Activated T-cell treated with anti-CD3 and anti-CD28 coated beads for 4 hours (primary cell): ENCODE results near the gene SPI1.
"Not testable (repeated sequence)": the region's sequence is repeated elsewhere in the genome, so short reads cannot be mapped to it uniquely, and the experiment has no call there.

Experiments used
- DNase-seq: peaks from one replicate; pipeline ENCODE4 v3.0.0-alpha.2; 2020

Gene SPI1

DNA sequence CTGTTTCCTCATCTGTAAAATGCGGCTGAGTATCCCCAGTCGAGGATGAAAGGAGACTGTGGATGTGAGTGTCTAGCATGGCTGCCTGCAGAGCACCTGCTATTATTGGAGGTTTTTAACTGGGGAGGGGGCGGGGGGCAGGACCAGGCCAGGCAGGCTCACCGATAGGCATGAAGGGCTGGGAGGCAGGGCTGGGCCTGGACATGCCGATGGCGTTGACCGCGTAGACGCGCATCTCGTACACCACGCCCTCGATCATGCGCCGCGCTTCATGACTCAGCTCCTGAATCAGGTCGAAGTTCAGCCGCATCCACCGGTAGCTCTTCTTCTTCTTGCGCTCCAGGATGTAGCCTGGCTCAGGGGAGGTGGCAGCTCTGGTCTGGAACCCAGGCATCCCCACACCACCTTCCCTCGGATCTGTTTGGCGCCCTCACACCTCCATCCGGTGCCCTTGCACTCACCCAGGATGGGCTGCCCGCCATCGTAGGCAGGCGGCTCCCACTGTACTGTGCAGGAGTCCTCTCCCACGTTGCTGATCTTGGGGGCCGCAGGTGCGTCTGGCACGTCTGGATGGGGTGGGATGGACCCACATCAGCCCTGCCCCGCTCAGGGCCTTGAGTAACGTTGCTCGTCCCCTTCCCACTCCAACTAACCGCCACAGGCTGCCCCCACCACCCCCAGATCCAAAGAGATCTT is 41.0 kb downstream of the SPI1 start:
- no peak for DNase-seq

DNA sequence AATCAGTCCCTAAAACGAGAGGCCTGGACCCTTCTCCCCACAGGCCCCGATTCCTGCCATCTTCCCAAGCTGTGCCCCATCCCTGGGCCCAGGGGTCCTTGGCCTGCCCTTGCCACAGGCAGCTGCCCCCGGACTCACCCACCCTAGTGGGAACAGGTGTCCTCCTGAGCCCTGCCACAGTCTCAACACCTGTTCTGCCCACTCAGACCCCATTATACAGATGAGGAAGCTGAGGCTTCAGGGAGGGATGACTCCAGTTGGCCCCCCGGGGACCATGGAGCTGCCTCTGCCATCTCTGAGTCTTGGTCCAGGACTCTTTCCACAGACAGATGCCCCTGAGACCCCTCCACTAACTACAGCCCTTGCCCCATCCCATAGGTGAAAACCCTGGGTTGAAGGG is 41.8 kb downstream of the SPI1 start:
- DNase-seq = no peak

DNA sequence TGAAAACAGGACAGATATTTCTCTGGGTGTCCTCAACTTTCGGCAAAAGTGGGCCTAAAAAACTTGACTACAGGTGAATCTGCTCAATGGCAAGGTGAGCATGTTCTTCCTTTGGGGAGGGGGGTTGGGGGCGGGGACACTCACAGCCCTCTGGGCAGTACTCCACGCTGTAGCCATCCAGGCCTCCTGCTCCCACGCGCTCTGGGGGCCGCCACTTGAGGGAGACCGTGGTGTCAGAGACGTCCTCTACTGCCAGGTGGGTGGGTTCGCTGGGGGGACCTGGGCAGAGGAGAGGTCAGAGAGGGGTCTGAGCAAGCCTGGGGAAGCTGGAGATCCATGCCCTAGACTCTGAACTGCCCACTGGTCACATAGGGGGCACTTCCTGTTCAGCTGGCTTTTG is 42.6 kb downstream of the SPI1 start:
- DNase-seq = no peak

DNA sequence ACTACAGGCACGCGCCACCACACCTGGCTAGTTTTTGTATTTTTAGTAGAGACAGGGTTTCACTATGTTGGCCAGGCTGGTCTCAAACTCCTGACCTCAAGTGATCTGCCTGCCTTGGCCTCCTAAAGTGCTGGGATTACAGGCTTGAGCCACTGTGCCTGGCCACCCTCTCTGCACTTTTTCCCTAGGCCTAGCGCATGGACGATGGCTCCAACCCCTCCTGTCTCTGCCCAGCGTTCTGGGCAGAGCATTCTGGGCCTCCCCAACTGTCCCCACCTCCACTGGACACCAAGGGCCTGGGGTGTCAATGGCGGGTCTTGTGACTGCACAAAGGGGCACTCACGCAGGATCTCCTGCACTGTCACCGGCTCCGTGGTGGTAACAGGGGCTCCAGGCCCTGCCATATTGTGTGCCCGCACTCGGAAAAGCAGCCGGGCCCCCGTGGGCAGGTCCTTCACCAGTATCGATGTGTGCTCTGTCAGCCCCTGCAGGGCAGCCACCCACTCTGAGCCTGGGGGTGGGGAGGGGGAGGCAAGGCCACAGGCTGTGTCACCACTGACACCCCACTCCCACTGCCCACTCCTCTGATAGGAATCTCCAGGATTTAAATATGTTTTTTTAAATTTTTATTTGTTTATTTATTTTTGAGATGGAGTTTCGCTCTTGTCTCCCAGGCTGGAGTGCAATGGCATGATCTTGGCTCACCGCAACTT is 43.5 kb downstream of the SPI1 start:
- not testable (repeated sequence) for DNase-seq

DNA sequence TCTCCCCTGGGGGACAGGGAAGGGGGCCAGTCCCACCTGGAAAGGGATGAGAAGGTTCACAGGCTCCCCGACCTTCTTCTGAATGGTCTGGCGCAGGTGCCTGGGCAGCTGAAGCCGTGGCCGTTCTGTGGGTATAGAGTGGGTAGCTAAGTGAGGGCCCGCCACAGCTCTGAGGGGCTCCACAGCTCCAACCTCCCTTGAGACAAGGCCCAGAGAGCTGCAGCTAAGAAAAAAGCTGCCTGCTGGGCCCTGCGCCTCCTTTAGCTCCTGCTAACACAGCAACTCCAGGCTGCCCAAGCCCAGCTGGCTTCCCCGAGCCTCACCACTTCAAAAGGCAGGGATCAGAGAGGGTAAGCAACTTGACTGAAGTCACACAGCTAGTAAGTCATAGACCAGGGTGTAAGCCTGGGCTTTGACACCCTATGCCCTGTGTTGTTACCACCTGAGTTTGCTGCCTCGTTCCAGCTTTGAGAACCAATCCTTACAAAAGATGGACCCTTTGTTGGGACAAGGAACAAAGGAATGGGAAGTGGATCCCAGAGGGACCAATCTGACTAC is 44.4 kb downstream of the SPI1 start:
- no peak for DNase-seq

DNA sequence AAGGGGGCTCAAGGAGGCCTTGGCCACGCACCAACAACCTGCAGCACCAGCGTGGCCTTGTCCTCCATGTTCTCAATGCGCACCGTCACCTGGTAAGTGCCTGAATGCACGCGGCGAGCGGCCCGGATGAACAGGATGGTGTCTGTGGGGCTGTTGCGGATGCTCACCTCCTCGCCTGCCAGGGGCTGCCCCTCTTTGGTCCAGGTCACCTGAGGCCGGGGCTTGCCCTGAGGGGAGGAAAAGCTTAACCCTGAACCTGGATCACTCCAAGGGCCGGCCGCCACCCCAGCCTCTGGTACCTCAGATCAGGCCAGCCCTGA is 44.9 kb downstream of the SPI1 start:
- DNase-seq = no peak

DNA sequence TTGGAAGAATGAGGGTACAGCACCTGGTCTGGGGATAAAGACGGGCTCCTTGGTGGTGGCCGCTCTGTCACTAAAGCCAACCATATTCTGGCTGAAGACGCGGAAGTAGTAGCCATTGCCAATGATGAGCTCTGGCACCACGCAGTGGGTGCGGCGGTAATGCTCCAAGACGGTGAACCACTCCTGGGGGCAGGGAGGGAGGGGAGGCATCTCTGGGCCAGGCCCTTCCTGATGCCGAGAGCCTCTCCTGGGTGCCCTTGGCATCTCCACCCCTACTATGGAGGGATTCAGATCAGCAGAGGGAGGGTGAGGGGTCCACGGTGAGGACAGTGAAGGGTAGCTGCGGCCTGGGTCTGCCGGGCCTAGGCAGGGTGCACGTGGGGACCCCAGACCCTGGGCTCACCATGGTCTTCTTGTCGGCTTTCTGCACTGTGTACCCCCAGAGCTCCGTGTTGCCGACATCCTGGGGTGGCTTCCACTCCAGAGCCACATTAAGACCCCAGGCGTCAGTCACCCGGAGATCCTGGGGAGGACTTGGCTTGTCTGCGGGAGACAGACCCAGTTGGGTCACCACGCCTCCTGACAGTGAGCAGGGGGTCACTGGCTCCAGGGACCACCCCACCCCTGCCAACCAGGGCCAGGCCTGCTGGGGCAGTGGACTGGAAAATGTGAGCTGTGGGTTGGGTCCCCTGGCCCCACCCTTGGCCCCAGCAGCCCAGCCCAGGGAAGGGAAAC is 45.4 kb downstream of the SPI1 start:
- DNase-seq = no peak

DNA sequence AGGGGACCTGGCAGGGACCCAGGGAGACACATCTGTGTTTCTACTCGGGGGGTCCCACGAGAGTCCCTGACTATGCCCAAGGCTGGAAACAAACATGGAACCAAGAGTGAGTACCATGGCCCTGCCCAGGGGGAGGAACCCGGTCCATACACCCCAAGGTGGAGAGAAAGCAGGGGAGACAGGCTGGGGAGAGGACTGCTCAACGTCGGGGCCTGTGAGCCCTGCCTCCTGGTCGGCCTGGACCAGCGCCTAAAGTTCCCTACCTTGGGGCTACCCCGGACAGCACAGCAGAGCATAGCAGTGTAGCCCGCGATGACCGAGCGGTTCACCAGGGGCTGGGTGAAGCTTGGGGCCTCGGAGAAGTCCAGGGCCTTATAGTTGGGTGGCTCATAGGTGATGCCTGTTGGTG is 46.0 kb downstream of the SPI1 start:
- DNase-seq = no peak

DNA sequence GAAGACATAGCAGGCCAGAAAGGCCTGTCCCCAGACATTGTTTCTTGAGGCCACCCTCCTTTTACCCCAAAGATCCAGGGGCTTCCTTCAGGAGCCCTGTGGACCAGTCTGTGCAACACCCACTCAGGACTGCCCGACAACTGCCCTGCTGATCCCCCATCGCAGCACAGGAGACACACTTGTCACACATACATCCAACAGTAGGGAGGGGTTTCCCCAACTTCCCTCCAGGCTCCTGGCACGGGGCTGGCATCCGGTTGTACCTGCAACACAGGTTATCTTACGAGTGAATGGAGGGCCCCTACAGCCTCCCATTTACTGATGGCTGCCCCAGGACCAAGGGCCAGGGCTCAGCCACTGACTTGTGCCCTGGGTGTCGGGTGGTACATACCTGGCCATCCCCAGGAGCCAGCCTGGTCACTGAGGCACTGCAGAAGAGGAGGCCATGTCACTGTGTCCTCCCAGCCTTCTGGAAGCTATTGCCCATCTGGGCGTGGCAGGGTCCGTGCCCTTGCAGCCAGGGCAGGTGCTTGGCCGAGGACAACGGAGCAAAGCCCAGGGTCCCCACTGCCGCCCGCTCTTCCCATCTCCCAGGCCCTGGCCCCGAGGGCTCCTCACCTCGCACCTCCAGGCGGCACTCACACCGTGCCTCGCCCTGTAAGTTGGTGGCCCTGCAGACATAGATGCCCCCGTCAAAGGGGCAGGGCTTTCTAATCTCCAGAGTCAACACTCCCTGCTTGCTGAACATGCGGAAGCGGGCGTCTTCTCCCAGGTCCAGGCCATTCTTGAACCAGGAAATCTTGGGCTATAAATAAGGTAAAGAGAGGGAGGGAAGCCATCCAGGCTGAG is 46.7 kb downstream of the SPI1 start:
- no peak for DNase-seq

DNA sequence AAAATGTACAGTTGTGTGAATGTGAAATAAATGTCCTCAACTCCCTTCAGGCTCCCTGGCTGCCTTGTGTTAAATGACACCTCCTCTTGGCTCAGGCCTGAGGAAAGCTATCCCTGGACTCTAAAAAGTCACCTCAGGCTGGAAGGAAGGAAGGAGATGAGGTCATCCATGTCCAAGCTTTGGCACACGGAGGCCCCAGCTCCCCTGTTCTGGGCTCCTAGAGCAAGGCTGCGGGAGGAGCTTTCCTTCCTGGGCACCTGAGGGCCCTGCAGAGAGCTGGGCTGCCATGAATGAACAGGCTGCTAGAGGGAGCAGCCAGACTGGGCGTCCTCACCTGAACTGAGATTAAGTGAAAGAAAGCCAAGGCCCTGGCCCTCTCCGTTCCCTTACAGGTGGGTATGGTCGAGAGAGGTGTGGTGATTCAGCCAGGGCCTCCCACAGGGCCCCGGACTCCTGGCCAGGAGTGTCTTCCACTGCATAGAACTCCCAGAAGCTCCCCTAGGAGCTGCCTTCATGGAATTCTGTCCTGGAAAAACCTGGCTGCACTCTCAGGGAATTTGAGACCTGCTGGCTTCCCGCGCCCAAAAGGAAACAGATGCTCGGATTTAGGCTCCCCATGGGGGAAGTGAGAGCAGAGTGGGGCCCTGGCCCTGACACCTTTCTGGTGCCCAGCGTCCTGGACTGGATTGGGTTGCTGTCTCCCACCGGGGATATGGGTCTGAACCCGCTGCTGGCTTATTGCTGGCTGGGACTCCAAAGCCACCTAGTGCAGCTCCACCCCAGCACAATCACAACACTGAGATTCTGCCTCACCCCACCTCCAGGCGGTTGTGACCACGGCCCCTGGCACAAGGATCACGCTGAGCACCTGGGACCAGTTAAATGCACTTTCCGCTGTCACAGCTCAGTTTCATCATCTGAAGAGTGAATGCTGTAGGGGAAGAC is 48.1 kb downstream of the SPI1 start:
- DNase-seq = no peak

DNA sequence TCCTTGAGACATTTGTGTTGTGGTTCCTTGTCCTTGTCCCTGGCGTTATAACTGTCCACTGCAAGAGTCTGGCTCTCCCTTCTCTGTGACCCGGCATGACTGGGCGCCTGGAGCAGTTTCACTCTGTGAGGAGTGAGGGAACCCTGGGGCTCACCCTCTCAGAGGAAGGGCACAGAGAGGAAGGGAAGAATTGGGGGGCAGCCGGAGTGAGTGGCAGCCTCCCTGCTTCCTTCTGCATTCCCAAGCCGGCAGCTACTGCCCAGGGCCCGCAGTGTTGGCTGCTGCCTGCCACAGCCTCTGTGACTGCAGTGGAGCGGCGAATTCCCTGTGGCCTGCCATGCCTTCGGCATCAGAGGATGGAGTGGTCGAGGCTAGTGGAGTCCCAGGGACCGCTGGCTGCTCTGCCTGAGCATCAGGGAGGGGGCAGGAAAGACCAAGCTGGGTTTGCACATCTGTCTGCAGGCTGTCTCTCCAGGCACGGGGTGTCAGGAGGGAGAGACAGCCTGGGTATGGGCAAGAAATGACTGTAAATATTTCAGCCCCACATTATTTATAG is 48.8 kb downstream of the SPI1 start:
- DNase-seq = no peak

DNA sequence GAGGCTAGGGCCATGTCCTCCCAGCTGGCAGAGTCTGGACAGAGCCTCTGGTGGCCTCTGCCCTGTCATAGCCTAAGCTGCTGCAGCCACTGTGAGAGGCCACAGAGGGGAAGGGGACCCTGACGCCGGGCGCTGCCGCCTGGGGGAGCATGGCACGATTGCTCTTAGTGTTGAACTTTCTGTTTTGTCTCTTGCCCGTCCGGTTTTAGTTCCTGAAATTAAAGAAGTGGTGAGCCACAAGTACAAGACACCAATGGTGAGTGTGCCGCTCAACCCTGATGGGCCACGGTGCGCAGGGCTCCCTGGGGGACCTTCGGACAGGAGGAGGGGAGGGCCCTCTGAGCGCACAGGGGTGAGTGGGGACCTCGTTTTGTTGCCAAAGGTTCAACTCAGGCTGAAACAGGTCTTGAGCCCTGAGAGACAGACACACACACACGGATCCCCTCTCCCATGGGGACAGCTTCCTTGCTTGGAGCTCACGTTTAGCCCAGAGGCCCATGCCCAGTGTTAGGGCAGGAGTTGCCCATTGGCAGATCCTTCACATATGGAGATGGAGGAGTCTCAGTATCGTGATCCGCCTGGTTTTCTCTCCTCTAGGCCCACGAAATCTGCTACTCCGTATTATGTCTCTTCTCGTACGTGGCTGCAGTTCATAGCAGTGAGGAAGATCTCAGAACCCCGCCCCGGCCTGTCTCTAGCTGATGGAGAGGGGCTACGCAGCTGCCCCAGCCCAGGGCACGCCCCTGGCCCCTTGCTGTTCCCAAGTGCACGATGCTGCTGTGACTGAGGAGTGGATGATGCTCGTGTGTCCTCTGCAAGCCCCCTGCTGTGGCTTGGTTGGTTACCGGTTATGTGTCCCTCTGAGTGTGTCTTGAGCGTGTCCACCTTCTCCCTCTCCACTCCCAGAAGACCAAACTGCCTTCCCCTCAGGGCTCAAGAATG is 49.6 kb downstream of the SPI1 start:
- DNase-seq = no peak

DNA sequence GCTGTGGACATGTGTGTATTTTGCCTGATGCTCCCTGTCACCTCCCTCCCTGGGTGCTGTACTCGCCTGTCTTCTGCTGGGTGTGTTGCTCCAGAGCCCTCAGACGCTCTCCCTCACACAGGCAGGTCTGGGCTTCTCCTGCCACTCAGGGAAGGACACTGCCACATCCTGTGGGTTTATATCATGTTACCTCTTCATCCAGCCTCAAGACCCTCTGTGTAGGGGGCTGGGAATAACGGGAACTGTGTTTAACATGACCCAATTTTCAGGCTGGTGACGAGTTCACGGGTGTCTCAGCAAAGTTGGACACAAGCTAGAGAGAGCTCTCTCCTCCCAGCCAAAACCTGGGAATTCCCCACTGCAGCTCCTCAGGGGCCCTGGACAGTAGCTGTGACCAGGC is 50.4 kb downstream of the SPI1 start:
- DNase-seq = no peak

DNA sequence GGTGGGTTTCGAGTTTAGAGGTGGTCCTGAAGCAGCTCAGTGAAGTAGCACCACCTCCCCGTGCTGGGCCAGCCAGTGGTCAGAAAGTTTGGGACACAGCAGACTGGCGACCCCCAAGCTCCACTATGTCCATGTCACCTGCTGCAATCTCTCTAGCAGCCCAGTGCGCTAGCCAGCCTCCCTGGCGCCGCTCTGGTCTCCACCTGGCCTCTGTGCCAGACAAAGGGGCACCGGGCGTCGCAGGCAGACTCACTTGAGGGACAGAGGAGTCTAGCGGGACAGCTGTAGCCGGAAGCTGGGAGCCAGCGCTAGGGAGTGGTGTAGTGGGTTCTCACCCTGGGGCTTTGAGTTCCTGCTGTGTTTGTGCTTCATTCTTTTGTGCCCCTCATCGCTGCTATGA is 51.3 kb downstream of the SPI1 start:
- no peak for DNase-seq

DNA sequence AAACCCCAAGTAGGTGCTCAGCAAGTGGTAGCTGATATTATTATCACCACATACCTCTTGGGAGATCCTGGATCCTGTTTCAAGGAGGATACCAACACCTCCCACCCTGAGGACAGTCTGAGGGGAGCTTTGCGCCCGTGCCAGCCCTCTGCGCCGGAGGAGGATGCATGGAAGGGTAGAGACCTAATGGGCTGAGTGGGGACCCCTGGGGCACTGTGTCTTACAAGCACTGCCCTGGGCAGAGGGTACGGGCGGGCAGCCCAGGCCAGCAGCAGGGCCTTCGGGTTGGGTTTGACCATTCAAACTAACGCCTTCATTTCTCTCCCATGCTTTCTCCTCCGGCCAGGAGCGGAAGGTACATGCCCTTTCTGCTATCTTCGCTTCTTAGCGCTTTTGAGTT is 52.1 kb downstream of the SPI1 start:
- no peak for DNase-seq

DNA sequence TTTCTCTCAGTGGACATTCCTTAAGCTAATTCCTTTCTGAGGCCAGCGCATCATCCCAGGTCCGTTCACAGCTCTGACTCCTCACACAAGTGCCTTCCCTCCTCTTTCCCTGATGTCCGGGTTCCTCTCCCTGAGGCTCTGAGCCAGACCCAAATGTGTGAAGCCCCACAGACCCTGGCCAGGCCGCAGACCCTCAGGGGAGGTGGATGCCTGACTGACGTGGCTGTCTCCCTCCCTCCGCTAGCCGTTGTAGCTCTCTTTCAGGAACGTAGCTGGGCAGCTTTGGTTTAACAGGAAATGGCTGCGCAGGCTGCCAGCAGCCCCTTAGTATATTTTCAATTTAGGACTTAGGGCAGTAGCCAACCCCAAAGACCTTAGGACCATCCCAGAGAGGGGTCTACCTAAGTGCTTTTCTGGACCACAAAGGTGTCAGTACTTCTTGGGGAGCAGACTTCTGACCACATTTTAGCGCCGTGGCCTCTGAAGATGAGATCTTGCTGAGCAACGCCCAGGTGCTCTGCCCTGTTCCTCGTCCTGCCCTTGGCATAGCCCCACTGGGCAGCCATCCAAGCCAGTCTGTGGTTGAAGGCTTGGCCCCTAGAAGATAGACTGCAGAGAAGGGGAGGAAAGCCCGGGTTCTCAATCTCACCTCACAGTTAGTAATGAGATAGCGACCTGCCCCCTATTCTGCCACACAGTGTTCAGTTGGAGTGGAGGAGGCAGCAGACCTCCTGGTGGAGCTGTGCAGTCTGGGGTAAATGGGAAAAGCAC is 52.9 kb downstream of the SPI1 start:
- DNase-seq = no peak

DNA sequence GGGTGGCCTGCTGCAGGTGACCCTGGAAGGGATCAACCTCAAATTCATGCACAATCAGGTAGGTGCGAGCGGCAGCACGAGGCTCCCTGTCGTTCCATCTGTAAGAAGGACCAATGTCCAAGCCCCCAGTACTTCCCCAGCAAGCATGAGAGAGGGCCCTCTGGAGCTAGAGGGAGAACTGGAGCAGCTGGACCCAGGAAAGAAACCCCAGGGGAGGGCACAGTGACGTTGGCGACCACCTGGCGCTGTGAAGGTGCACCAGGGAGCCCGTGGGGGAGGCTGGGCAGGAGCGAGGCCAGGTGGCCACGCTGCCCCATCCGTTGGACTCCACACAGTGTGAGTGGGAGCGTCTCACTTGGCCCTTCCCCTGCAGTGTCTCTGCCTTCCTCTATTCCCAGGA is 53.8 kb downstream of the SPI1 start:
- no peak for DNase-seq

DNA sequence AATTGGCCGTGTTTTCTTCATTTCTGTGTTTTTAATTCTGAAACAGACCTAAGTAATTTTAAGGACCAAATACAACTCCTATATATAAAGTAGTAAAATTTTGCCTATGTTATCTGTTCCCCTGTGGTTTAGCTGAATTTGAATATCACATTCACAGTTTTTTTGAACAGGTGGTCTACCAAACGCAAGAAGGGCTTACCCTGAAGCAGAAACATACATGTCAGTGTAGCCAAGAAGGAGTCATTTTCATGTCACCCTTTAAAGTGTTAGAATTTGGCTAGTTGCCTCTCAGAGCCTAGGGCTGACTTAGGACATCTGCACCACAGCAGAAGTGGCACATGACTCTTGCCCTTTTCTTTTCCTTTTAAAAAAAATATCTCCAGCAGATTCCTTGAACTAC is 60.2 kb downstream of the SPI1 start:
- no peak for DNase-seq

DNA sequence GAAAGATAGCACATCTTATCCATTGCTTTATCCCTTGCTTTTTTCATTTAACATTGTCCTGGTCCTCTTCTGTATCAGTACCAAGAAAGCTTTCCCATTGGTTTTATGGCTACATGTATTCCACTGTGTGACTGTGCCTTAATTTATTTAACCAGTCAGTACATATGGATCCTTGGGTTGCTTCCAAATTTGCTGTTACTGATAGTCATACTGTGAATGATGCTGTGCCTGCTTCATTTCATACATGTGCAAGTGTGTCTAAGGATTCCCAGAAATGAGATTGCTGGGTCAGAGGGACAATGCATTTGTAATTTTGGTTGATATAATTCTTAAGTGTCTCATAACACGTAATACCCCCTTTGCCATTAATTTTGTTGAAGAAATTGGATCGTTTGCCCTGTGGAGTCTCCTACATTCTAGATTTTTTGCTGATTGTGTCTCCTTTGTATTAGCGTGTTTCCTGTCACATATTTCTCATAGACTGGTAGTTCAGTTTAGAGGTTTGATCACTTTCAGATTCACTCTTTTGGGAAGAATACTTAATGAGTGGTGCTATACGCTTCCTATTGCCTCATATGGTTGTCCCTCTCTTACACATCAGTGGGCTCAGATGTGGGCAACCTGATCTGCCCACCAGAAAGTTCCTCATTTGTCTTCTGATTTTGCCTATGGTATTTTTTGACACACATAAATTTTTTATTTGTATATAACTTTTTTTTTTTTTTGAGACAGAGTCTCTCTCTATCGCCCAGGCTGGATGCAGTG is 61.1 kb downstream of the SPI1 start:
- no peak for DNase-seq
